Kidney (tissue), 14 donors: ENCODE measurements around the gene ANKS1A. TPM values are rescaled to one million over a fixed set of nuclear protein-coding genes. Genes with fewer than 3 reads are reported as not detected.

Source experiments
- DNase-seq, 5 donors: peaks; one replicate each; pipeline ENCODE4 v3.0.0-alpha.2; 2013 to 2020
- FAIRE-seq: peaks from 2 replicates; lab custom pipeline; 2012; peaks lifted over from hg19 to GRCh38; lab: Jason Lieb, UNC
- H3K27ac ChIP-seq, 2 donors: one replicate each; pipeline ENCODE4 v1.7.0; 2013; ENCODE audit warnings: low read depth in 2 of 2, low read length in 2 of 2, inconsistent platforms in 1 of 2
- H3K27me3 ChIP-seq: one replicate; pipeline ENCODE4 v1.7.1; 2013; ENCODE audit warnings: low read length, inconsistent platforms; ENCODE audit not compliant: control insufficient read depth, insufficient read depth
- H3K36me3 ChIP-seq, 3 donors: one replicate each; pipeline versions ENCODE4 v1.7.0 to v1.7.1; 2013; ENCODE audit warnings: low read length in 3 of 3, control low read depth in 1 of 3, inconsistent platforms in 1 of 3; ENCODE audit not compliant: insufficient read depth in 3 of 3, control insufficient read depth in 2 of 3
- H3K4me1 ChIP-seq, 3 donors: one replicate each; pipeline versions ENCODE4 v1.7.0 to v1.7.1; 2013; ENCODE audit warnings: low read length in 3 of 3, inconsistent platforms in 1 of 3, low read depth in 1 of 3; ENCODE audit not compliant: control insufficient read depth in 2 of 3, insufficient read depth in 2 of 3
- H3K4me3 ChIP-seq, 3 donors: one replicate each; pipeline versions ENCODE4 v1.7.0 to v1.8.1; 2013; ENCODE audit warnings: low read length in 3 of 3, control low read depth in 1 of 3, inconsistent platforms in 1 of 3
- H3K9ac ChIP-seq, 3 donors: one replicate each; pipeline versions ENCODE4 v1.7.0 to v1.7.1; 2013; ENCODE audit warnings: low read length in 3 of 3, control low read depth in 1 of 3, inconsistent platforms in 1 of 3
- H3K9me3 ChIP-seq, 3 donors: one replicate each; pipeline versions ENCODE4 v1.7.0 to v1.7.1; 2013; ENCODE audit warnings: low read length in 3 of 3, control low read depth in 1 of 3, inconsistent platforms in 1 of 3; ENCODE audit not compliant: control insufficient read depth in 2 of 3, insufficient read depth in 1 of 3
- CTCF ChIP-seq: IDR thresholded peaks from 3 replicates; pipeline ENCODE4 v1.5.1; 2012; ENCODE audit warnings: mild to moderate bottlenecking, moderate library complexity, borderline replicate concordance; ENCODE audit not compliant: insufficient read depth; ENCODE audit errors: extremely low read depth
- intact Hi-C: fragments of 100-400 bp; cut with DNase I; formaldehyde crosslinking; loops from one replicate; pipeline ENCODE4 v1.11.1; 2022
- polyA plus RNA-seq: library from polyadenylated mRNA; stranded (reverse); fragments of 350-450 nt; fragmentation: Illumina TruSeq; extraction: RNeasy Lipid Tissue Mini Kit (QIAGEN cat#74804); gene quantifications from one replicate; pipeline ENCODE4 v1.2.3, GENCODE V29; 2014; ENCODE audit warnings: low read depth, low replicate concordance; ENCODE audit not compliant: insufficient read depth
- total RNA-seq: library from RNA; stranded (reverse); fragmentation: NEBNext Ultra II Directional; extraction: Animal tissue kit (Norgen Biotek cat#: 25700); gene quantifications from one replicate; pipeline ENCODE4 v1.2.1, GENCODE V29; 2021
- donor health status: control.
- donor health status: control.
- donor health status: control.
- donor health status: control.
- donor health status: control.
- donor health status: DM: yes; HTN: yes; CAD: no.
- donor health status: Normal renal cell carcinoma (clear cell type).

ANKS1A gene
- total and polyA plus RNA-seq, 2 donors from 2014 or later, result 9.4 to 25.9 TPM

GRCh38 chr6:34938268-34938667 lies 49.2 kb downstream of the ANKS1A start:
- Histone ChIP-seq H3K27ac (no peak overlapping the region), H3K9ac (no peak overlapping the region), H3K27me3 (no peaks in the 10 kb centered on the region), H3K36me3 (no peaks in the 10 kb centered on the region), H3K4me1 (peaks cover 0 to 13% (median 10%) of the 10 kb centered on the region in 3 donors), H3K9me3 (no peaks in the 10 kb centered on the region), H3K4me3 (no peak overlapping the region)
- TF ChIP-seq CTCF, result no peak
- DNase-seq, result no peak
- no peak for FAIRE-seq
- intact Hi-C loops, result no loop called here

GRCh38 chr6:34940030-34940434 lies 51.0 kb downstream of the ANKS1A start:
- no peak for TF ChIP-seq CTCF
- Histone ChIP-seq H3K4me1 (peaks cover 0 to 9% (median 8%) of the 10 kb centered on the region in 3 donors), H3K9ac (no peak overlapping the region), H3K27me3 (no peaks in the 10 kb centered on the region), H3K36me3 (no peaks in the 10 kb centered on the region), H3K9me3 (no peaks in the 10 kb centered on the region), H3K27ac (no peak overlapping the region), H3K4me3 (no peak overlapping the region)
- FAIRE-seq (no peak), DNase-seq (peak in 1 of 5 donors; percentile 39)
- intact Hi-C loops, result no loop called here

GRCh38 chr6:34941421-34941820 lies 52.4 kb downstream of the ANKS1A start:
- DNase-seq, result no peak
- Histone ChIP-seq H3K36me3 (no peaks in the 10 kb centered on the region), H3K9ac (no peak overlapping the region), H3K27ac (no peak overlapping the region), H3K4me3 (no peak overlapping the region), H3K27me3 (no peaks in the 10 kb centered on the region), H3K4me1 (peaks cover 0 to 8% (median 6%) of the 10 kb centered on the region in 3 donors), H3K9me3 (no peaks in the 10 kb centered on the region)
- TF ChIP-seq CTCF, result no peak
- FAIRE-seq, result no peak
- intact Hi-C loops, result no loop called here

- H3K4me3 ChIP-seq, result no peak overlapping the region
- H3K9ac ChIP-seq, result no peak overlapping the region
- TF ChIP-seq CTCF, result no peak
- H3K27ac ChIP-seq, result no peak overlapping the region
- no peak for DNase-seq
- H3K4me1 ChIP-seq, result no peaks in the 10 kb centered on the region
- H3K27me3 ChIP-seq, result no peaks in the 10 kb centered on the region
- no peaks in the 10 kb centered on the region for H3K9me3 ChIP-seq
- no peak for FAIRE-seq
- no peaks in the 10 kb centered on the region for H3K36me3 ChIP-seq
- intact Hi-C loops, result no loop called here
Observed at GRCh38 chr6:34945317-34945716, 56.3 kb downstream of the ANKS1A start.
